ENCODE results near the gene PDIA5. TPM values are rescaled to one million over a fixed set of nuclear protein-coding genes. Genes with fewer than 3 reads are reported as not detected.
A peak's percentile ranks its signal among the peaks of the same experiment; 100 is the strongest.

The PDIA5 gene
- total RNA-seq, 1 experiment from 2014 or later = 7.7 TPM

DNA sequence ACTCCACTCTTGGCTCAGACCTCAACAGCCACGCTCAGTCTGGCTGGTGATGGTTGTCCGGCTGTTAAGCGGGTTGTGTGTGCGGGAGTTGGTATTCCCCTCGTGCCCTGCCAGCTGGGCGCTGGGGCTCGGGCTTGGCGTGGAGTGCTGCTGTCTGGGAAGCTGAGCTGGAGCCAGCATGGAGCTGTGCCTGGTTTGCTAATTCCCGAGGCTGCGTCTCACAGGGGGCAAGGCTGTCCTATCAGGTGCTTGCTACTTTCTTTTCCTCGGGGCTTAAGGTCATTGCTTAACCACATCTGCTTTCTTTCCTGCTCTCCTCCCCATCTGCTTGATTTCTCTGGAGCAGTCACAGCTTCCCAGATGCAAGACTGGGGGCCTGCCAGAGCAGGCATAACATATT lies 29.9 kb downstream of the PDIA5 start:
- no peaks in the 10 kb centered on the region for H3K9me3 ChIP-seq (replicated peaks)
- no peaks in the 10 kb centered on the region for H3K4me1 ChIP-seq (replicated peaks)
- H3K36me3 ChIP-seq = no peaks in the 10 kb centered on the region; the same call in 1 of the 2 replicates
- no peak overlapping the region for H3K4me3 ChIP-seq
- H3K27ac ChIP-seq = no peak overlapping the region
- 0 out of 2 replicates have a peak, but pooled peaks cover 2% of the 10 kb centered on the region for H3K27me3 ChIP-seq (replicated peaks)
- no peak for DNase-seq (ENCODE audit: low read depth in 1 of 2, low spot score in 2 of 2)

GRCh38 chr3:123098426-123099330 lies 31.9 kb downstream of the PDIA5 start:
- Histone ChIP-seq H3K27ac (no peak overlapping the region), H3K27me3 (replicated peaks) (no peaks in the 10 kb centered on the region), H3K4me1 (replicated peaks) (peaks cover under 1% of the 10 kb centered on the region; the same call in 1 of the 2 replicates), H3K9me3 (replicated peaks) (no peaks in the 10 kb centered on the region), H3K4me3 (no peak overlapping the region), H3K36me3 (no peaks in the 10 kb centered on the region; the same call in 1 of the 2 replicates)
- no peak for DNase-seq (ENCODE audit: low read depth in 1 of 2, low spot score in 2 of 2)

GRCh38 chr3:123099331-123100192 lies 32.7 kb downstream of the PDIA5 start:
- DNase-seq (ENCODE audit: low read depth in 1 of 2, low spot score in 2 of 2) = no peak
- Histone ChIP-seq H3K4me1 (replicated peaks) (peaks cover 10% of the 10 kb centered on the region), H3K4me3 (no peak overlapping the region), H3K36me3 (no peaks in the 10 kb centered on the region; the same call in 1 of the 2 replicates), H3K9me3 (replicated peaks) (no peaks in the 10 kb centered on the region), H3K27me3 (replicated peaks) (no peaks in the 10 kb centered on the region), H3K27ac (no peak overlapping the region)

DNA sequence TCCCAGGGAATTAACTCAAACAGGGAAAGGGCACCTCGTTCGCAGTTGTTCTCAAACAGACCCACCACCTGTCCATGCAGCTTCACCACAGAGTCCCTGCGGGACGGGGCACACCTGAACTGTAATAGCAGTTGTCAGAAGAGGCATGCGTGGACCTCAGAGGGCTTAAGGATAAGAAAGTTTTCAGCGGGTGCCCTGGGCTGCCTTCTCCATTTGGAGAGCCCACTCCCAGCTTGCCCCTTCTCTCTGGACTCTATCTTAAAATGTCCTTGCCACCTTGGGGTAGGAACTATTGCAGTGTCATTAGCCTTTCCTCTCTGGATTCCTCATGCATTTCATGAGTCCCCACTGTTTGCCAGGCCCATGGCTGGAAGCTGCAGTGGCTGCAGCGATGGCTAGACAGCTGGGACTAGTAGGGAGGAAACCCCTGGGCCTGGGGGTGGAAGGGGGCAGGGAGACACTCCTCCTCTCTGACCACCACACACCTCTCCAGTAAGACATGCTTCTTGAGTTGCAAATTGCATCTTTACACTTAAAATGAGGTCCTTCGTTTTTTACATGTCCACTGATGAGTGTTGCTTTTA lies 33.5 kb downstream of the PDIA5 start:
- no peak for DNase-seq (ENCODE audit: low read depth in 1 of 2, low spot score in 2 of 2)
- H3K27me3 ChIP-seq (replicated peaks) = no peaks in the 10 kb centered on the region
- H3K4me3 ChIP-seq = no peak overlapping the region
- H3K4me1 ChIP-seq (replicated peaks) = peaks cover 17% of the 10 kb centered on the region
- no peak overlapping the region for H3K27ac ChIP-seq
- no peaks in the 10 kb centered on the region for H3K9me3 ChIP-seq (replicated peaks)
- no peaks in the 10 kb centered on the region; the same call in 1 of the 2 replicates for H3K36me3 ChIP-seq

DNA sequence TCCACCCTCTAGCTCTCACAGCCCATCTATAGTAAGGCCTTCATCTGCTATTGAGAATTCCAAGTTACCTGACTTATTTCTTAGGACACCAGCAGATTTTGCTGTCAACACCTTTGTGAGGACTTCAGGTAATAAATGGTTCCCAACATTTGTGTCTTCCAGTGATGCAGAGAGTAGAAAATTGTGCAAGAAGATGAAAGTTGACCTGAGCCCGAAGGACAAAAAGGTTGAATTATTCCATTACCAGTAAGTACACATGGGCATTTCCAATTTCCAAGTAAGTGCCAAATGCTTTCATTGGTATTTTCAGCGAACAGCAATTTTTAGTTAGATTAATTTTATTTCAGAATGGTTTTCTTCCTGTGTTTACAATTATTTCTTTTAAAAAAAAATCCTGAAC lies 35.4 kb downstream of the PDIA5 start:
- Histone ChIP-seq H3K27ac (no peak overlapping the region), H3K9me3 (replicated peaks) (no peaks in the 10 kb centered on the region), H3K27me3 (replicated peaks) (no peaks in the 10 kb centered on the region), H3K4me3 (no peak overlapping the region), H3K4me1 (replicated peaks) (peaks cover 19% of the 10 kb centered on the region), H3K36me3 (peaks cover 2% of the 10 kb centered on the region; the same call in 1 of the 2 replicates)
- DNase-seq (ENCODE audit: low read depth in 1 of 2, low spot score in 2 of 2) = no peak

DNA sequence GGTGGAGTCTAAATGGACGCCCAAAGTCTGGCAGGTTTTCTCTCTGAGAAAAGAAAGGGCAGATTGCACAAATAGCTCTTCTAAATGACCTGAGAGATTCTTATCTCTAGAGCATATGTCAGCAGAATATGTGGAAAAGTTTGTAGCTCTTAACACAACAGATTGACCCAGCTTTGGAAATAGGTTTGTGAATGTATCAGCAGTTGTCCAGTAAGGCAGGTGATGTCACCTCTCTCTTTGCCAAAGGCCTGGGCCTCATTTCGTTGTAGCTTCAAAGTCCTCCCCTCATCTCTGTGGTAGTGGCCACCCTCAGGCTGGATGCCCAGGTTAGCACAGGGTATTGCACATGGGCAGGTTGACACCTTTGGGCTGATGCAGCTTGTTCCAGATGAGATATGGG lies 36.0 kb downstream of the PDIA5 start:
- Histone ChIP-seq H3K36me3 (peaks cover 2% of the 10 kb centered on the region; the same call in 1 of the 2 replicates), H3K27ac (no peak overlapping the region), H3K9me3 (replicated peaks) (no peaks in the 10 kb centered on the region), H3K4me3 (no peak overlapping the region), H3K4me1 (replicated peaks) (peaks cover 19% of the 10 kb centered on the region), H3K27me3 (replicated peaks) (no peaks in the 10 kb centered on the region)
- DNase-seq (ENCODE audit: low read depth in 1 of 2, low spot score in 2 of 2) = no peak

GRCh38 chr3:123104550-123104949 lies 37.7 kb downstream of the PDIA5 start:
- DNase-seq (ENCODE audit: low read depth in 1 of 2, low spot score in 2 of 2) = peak; percentile 61 to 80
- Histone ChIP-seq H3K27ac (peak overlapping the region; percentile 31), H3K9me3 (replicated peaks) (no peaks in the 10 kb centered on the region), H3K36me3 (0 out of 2 replicates have a peak, but pooled peaks cover 2% of the 10 kb centered on the region), H3K4me3 (no peak overlapping the region), H3K4me1 (replicated peaks) (peaks cover 19% of the 10 kb centered on the region), H3K27me3 (replicated peaks) (no peaks in the 10 kb centered on the region)

GRCh38 chr3:123105201-123106189 lies 38.7 kb downstream of the PDIA5 start:
- 0 out of 2 replicates have a peak, but pooled peaks cover 2% of the 10 kb centered on the region for H3K36me3 ChIP-seq

DNA sequence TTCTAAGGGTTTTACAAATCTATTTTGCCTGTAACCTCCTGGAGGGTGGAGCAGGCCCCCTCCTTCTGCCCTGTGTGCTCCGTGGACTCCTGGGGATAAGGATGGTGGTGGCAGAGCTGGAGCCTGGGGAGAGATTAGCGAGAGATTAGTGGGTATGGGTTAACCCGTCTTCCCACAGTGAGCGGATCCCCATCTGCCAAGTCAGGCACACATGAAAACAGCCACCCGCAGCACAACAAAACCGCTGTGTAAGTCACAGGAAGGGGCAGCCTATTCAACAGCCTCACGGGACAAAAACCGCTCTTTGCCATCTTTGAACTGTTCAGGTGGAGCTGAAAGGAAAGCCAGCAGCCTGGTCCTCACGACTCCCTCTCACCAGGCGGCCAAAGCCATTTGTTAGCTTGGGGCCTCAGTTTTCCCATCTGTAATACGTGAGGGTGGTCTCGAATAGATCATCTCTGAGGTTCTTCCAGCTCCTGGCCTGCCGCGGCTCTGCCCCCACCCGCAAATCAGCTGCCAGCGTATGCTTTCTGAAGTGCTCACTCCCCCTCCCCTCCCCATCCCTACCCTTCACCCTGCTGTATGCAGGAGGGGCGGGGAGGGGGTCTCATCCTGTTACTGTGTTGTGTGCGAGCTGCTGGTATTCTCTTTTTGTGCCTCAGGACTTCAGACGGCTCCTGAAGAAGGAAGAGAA lies 43.6 kb downstream of the PDIA5 start:
- Histone ChIP-seq H3K4me1 (replicated peaks) (peaks cover under 1% of the 10 kb centered on the region; the same call in 1 of the 2 replicates), H3K27ac (no peak overlapping the region), H3K27me3 (replicated peaks) (no peaks in the 10 kb centered on the region), H3K4me3 (no peak overlapping the region), H3K36me3 (0 out of 2 replicates have a peak, but pooled peaks cover 2% of the 10 kb centered on the region), H3K9me3 (replicated peaks) (no peaks in the 10 kb centered on the region)
- DNase-seq (ENCODE audit: low read depth in 1 of 2, low spot score in 2 of 2) = no peak

More at GRCh38 chr3:123105201-123106189, 38.7 kb downstream of the PDIA5 start:
- DNase-seq (ENCODE audit: low read depth in 1 of 2, low spot score in 2 of 2) = no peak
- Histone ChIP-seq H3K27me3 (replicated peaks) (no peaks in the 10 kb centered on the region), H3K4me1 (replicated peaks) (peaks cover 19% of the 10 kb centered on the region), H3K27ac (peak overlapping the region; percentile 31; the same call in 1 of the 2 replicates), H3K4me3 (no peak overlapping the region), H3K9me3 (replicated peaks) (no peaks in the 10 kb centered on the region)

DNA sequence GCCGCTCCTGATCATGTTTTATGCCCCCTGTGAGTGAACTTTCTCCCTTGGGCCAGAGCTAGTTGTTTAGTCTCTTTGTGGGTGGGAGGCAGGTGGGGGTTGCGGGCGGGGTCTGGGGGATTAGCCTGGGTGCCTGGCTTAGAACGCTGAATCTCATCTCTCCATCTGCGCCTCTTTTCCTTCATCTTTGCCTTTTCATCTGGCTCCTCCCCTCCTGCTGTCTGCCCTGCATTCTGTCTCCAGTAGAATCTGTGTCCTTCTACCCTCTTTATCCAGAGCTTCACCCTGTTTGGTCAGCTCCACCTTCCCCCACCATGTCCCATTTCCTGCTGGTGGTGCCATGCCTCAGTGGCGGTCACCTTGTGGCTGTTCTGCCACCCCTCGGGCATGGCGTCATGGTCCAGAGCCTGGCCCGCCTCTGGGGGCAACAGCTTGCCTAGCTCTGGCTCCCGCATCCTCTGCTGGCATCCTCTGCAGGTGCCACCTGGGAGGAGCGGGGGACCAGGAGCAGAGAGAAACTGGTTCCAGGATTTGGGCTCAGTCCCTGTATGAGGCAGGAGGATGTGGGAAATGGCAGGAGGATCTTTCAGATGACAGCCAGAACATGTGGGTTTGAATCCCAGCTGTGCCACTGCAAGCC lies 44.3 kb downstream of the PDIA5 start:
- Histone ChIP-seq H3K36me3 (0 out of 2 replicates have a peak, but pooled peaks cover 2% of the 10 kb centered on the region), H3K27ac (no peak overlapping the region), H3K27me3 (replicated peaks) (no peaks in the 10 kb centered on the region), H3K9me3 (replicated peaks) (no peaks in the 10 kb centered on the region), H3K4me1 (replicated peaks) (no peaks in the 10 kb centered on the region; the same call in 1 of the 2 replicates), H3K4me3 (no peak overlapping the region)
- DNase-seq (ENCODE audit: low read depth in 1 of 2, low spot score in 2 of 2) = no peak

GRCh38 chr3:123111640-123112039 lies 44.8 kb downstream of the PDIA5 start:
- no peaks in the 10 kb centered on the region for H3K27me3 ChIP-seq (replicated peaks)
- H3K4me3 ChIP-seq = no peak overlapping the region
- 0 out of 2 replicates have a peak, but pooled peaks cover 2% of the 10 kb centered on the region for H3K36me3 ChIP-seq
- no peak for DNase-seq (ENCODE audit: low read depth in 1 of 2, low spot score in 2 of 2)
- H3K9me3 ChIP-seq (replicated peaks) = no peaks in the 10 kb centered on the region
- no peaks in the 10 kb centered on the region for H3K4me1 ChIP-seq (replicated peaks)
- H3K27ac ChIP-seq = no peak overlapping the region
